Neural cell (in vitro differentiated cells): Measurements from ENCODE around the gene TRABD2B. TPM values are rescaled to one million over a fixed set of nuclear protein-coding genes. Genes with fewer than 3 reads are reported as not detected.

Source experiments
- H2AFZ ChIP-seq: fragments of 200-600, 300-800 bp; sonication (generic), shearing (Covaris generic); 2 replicates; pipeline ENCODE4 v1.6.0; 2014; ENCODE audit warnings: low read depth, mild to moderate bottlenecking, antibody characterized with exemption, low read length, moderate library complexity
- H3F3A ChIP-seq: fragments of 200-600 bp; shearing (Covaris generic); 2 replicates; pipeline ENCODE4 v1.6.1; 2016; ENCODE audit warnings: mild to moderate bottlenecking, moderate library complexity, mixed read lengths, antibody characterized with exemption, low read length; ENCODE audit not compliant: insufficient read depth, poor library complexity, severe bottlenecking
- H3K27ac ChIP-seq: fragments of 200-600, 300-800 bp; sonication (generic), shearing (Covaris generic); 2 replicates; pipeline ENCODE4 v1.5.1; 2014; ENCODE audit warnings: mild to moderate bottlenecking, low read length, moderate library complexity
- H3K27me3 ChIP-seq: fragments of 300-800, 200-600 bp; sonication (generic), shearing (Covaris generic); 2 replicates; pipeline ENCODE4 v1.6.0; 2014; ENCODE audit warnings: mild to moderate bottlenecking, low read depth, low read length, moderate library complexity; ENCODE audit not compliant: insufficient read depth
- H3K36me3 ChIP-seq: fragments of 300-800, 200-600 bp; sonication (generic), shearing (Covaris generic); 2 replicates; pipeline ENCODE4 v1.5.1; 2014; ENCODE audit warnings: mild to moderate bottlenecking, antibody characterized with exemption, low read length, moderate library complexity; ENCODE audit not compliant: insufficient read depth
- H3K4me2 ChIP-seq: fragments of 300-800, 200-600 bp; sonication (generic), shearing (Covaris generic); 2 replicates; pipeline ENCODE4 v1.6.0; 2014; ENCODE audit warnings: mild to moderate bottlenecking, low read length
- H3K4me3 ChIP-seq: fragments of 300-800, 200-600 bp; sonication (generic), shearing (Covaris generic); 2 replicates; pipeline ENCODE4 v1.5.1; 2014; ENCODE audit warnings: mild to moderate bottlenecking, low read length, moderate library complexity
- H3K79me2 ChIP-seq: fragments of 200-600 bp; shearing (Covaris generic); replicated peaks from 2 replicates; pipeline ENCODE4 v1.6.0; 2014; ENCODE audit warnings: mild to moderate bottlenecking, low read length, moderate library complexity; ENCODE audit not compliant: insufficient read depth
- H3K9ac ChIP-seq: fragments of 300-800, 200-600 bp; sonication (generic), shearing (Covaris generic); 2 replicates; pipeline ENCODE4 v1.6.1; 2016; ENCODE audit warnings: mild to moderate bottlenecking, low read length, mixed read lengths
- H3K9me2 ChIP-seq: fragments of 200-600 bp; shearing (Covaris generic); 2 replicates; pipeline ENCODE4 v1.6.1; 2016; ENCODE audit warnings: mild to moderate bottlenecking, low read length, mixed read lengths; ENCODE audit not compliant: insufficient read depth
- H3K9me3 ChIP-seq: fragments of 200-600, 300-800 bp; sonication (generic), shearing (Covaris generic); 2 replicates; pipeline ENCODE4 v1.6.1; 2016; ENCODE audit warnings: mild to moderate bottlenecking, mixed run types, low read length, moderate library complexity, mixed read lengths
- H4K20me1 ChIP-seq: fragments of 200-600 bp; shearing (Covaris generic); 2 replicates; pipeline ENCODE4 v1.6.1; 2016; ENCODE audit warnings: mild to moderate bottlenecking, mixed run types; ENCODE audit not compliant: insufficient read depth
- EP300 ChIP-seq: fragments of 450-650 bp; conservative IDR thresholded peaks from 2 replicates; pipeline ENCODE4 v1.6.1; 2014; ENCODE audit warnings: antibody characterized with exemption, mild to moderate bottlenecking, moderate library complexity; ENCODE audit not compliant: poor library complexity, severe bottlenecking
- EZH2 ChIP-seq: fragments of 200-600, 300-800 bp; shearing (Covaris generic), sonication (generic); IDR thresholded peaks from 2 replicates; pipeline ENCODE4 v1.6.1; 2014; ENCODE audit warnings: antibody characterized with exemption, low read length, borderline replicate concordance, mild to moderate bottlenecking; ENCODE audit not compliant: insufficient read depth, poor library complexity, severe bottlenecking
- MXI1 ChIP-seq: fragments of 450-650 bp; conservative IDR thresholded peaks from 2 replicates; pipeline ENCODE4 v1.6.1; 2014; ENCODE audit warnings: antibody characterized with exemption, mild to moderate bottlenecking; ENCODE audit not compliant: poor library complexity, severe bottlenecking
- POLR2AphosphoS5 ChIP-seq: IDR thresholded peaks from 2 replicates; pipeline ENCODE4 v1.6.1; 2012
- RAD21 ChIP-seq: fragments of 450-650 bp; conservative IDR thresholded peaks from 2 replicates; pipeline ENCODE4 v1.6.1; 2014; ENCODE audit warnings: antibody characterized with exemption, mild to moderate bottlenecking, moderate library complexity
- SMC3 ChIP-seq: fragments of 450-650 bp; conservative IDR thresholded peaks from 2 replicates; pipeline ENCODE4 v1.6.1; 2014; ENCODE audit warnings: antibody characterized with exemption, mild to moderate bottlenecking, moderate library complexity; ENCODE audit not compliant: poor library complexity
- TAF1 ChIP-seq: IDR thresholded peaks from 2 replicates; pipeline ENCODE4 v1.6.1; 2012; ENCODE audit warnings: low read depth
- polyA plus RNA-seq: library from polyadenylated mRNA; depleted of rRNA; stranded (reverse); fragments of >200 nt; gene quantifications from 2 replicates; pipeline ENCODE4 v1.2.3, GENCODE V29; 2014
- TF ChIP-seq, protein P1 (sequence below): fragments of 450-650 bp; IDR thresholded peaks from 2 replicates; pipeline ENCODE4 v1.5.1; 2014; ENCODE audit warnings: antibody characterized with exemption, mild to moderate bottlenecking, moderate library complexity; ENCODE audit not compliant: poor library complexity, severe bottlenecking
- TF ChIP-seq, protein P2 (sequence below): IDR thresholded peaks from 2 replicates; pipeline ENCODE4 v1.6.1; 2012; ENCODE audit warnings: borderline replicate concordance

The TRABD2B gene
- polyA plus RNA-seq, 1 donor from 2014 or later = 0.02 TPM

DNA sequence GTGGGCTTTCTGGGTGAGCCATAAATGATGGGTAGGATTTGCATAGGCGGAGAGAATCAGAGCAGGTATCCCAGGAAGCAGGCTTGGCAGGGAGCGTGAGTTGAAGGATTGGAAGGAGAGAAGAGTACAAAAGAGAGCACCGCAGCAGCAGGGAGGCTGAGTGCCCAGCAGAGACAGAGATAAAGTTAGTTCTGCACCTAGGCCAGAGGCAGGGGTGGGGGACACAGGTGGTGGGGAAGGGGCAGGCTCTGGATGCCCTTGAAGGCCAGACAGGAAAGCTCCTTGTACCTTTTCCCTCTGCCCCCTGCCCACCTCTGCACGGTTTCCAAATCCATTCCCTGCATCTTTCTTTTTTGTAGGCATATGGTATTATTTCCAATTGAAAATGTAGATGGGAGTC lies 33.0 kb upstream of the TRABD2B start:
- TF ChIP-seq TAF1 (no peak), POLR2AphosphoS5 (no peak), SMC3 (no peak), RAD21 (no peak), EP300 (no peak), EZH2 (no peak), MXI1 (no peak)
- TF ChIP-seq, protein P1, sequence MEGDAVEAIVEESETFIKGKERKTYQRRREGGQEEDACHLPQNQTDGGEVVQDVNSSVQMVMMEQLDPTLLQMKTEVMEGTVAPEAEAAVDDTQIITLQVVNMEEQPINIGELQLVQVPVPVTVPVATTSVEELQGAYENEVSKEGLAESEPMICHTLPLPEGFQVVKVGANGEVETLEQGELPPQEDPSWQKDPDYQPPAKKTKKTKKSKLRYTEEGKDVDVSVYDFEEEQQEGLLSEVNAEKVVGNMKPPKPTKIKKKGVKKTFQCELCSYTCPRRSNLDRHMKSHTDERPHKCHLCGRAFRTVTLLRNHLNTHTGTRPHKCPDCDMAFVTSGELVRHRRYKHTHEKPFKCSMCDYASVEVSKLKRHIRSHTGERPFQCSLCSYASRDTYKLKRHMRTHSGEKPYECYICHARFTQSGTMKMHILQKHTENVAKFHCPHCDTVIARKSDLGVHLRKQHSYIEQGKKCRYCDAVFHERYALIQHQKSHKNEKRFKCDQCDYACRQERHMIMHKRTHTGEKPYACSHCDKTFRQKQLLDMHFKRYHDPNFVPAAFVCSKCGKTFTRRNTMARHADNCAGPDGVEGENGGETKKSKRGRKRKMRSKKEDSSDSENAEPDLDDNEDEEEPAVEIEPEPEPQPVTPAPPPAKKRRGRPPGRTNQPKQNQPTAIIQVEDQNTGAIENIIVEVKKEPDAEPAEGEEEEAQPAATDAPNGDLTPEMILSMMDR = no peak
- TF ChIP-seq, protein P2, sequence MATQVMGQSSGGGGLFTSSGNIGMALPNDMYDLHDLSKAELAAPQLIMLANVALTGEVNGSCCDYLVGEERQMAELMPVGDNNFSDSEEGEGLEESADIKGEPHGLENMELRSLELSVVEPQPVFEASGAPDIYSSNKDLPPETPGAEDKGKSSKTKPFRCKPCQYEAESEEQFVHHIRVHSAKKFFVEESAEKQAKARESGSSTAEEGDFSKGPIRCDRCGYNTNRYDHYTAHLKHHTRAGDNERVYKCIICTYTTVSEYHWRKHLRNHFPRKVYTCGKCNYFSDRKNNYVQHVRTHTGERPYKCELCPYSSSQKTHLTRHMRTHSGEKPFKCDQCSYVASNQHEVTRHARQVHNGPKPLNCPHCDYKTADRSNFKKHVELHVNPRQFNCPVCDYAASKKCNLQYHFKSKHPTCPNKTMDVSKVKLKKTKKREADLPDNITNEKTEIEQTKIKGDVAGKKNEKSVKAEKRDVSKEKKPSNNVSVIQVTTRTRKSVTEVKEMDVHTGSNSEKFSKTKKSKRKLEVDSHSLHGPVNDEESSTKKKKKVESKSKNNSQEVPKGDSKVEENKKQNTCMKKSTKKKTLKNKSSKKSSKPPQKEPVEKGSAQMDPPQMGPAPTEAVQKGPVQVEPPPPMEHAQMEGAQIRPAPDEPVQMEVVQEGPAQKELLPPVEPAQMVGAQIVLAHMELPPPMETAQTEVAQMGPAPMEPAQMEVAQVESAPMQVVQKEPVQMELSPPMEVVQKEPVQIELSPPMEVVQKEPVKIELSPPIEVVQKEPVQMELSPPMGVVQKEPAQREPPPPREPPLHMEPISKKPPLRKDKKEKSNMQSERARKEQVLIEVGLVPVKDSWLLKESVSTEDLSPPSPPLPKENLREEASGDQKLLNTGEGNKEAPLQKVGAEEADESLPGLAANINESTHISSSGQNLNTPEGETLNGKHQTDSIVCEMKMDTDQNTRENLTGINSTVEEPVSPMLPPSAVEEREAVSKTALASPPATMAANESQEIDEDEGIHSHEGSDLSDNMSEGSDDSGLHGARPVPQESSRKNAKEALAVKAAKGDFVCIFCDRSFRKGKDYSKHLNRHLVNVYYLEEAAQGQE = no peak

DNA sequence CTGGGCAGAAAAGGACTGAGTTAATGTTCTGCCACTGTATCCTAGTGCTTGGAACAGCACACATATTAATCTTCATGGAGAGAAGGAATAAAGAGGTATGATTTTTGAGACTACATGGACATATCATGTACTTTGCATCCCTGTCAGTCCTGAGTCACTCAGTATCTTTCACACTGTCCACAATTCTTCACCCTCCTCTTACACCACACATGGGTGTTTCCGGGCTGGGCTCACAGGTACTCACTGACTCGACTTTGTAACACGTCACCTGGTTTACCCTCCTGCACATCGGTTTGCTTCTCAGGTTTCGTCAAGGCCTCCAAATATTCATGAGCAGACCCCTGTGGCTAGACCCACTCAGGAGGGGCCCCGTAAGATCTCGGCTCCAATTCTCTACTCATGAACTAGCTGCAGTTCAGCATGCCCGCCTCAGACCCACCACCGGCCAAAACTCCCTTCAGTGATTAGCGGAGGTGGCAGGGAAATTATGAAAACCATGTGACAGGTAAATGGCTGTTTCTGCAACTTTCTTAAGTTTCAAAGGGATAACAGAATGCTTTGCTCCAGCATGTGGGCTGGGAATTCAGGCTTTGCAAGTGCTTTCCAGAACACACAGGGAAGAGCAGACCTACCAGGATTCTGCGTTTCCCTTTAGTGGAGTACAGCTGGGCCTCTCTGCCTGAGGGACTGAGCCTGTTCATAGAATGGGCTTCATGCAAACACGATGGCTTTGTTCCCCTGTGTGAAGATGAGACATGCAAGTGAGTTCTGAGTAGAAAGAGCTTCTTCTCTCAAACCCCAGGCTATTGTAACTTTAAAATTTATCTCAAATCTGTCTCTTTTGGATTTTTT lies 31.3 kb upstream of the TRABD2B start:
- no peak overlapping the region for H3K27ac ChIP-seq
- H4K20me1 ChIP-seq = no peaks in the 10 kb centered on the region
- H3K79me2 ChIP-seq = no peaks in the 10 kb centered on the region
- H3K9ac ChIP-seq = no peak overlapping the region
- H3F3A ChIP-seq = no peaks in the 10 kb centered on the region
- no peaks in the 10 kb centered on the region for H3K36me3 ChIP-seq
- no peak overlapping the region for H2AFZ ChIP-seq
- H3K4me3 ChIP-seq = no peak overlapping the region
- H3K27me3 ChIP-seq = no peaks in the 10 kb centered on the region
- no peaks in the 10 kb centered on the region for H3K9me2 ChIP-seq
- TF ChIP-seq EZH2 (no peak), TAF1 (no peak), POLR2AphosphoS5 (no peak)
- TF ChIP-seq, protein P2 = no peak
- TF ChIP-seq, protein P1 = no peak
- H3K9me3 ChIP-seq = no peaks in the 10 kb centered on the region
- no peak overlapping the region for H3K4me2 ChIP-seq

More for the DNA sequence above, 33.0 kb upstream of the TRABD2B start:
- no peaks in the 10 kb centered on the region for H3F3A ChIP-seq
- no peaks in the 10 kb centered on the region for H3K27me3 ChIP-seq
- H3K27ac ChIP-seq = no peak overlapping the region
- no peak overlapping the region for H2AFZ ChIP-seq
- H4K20me1 ChIP-seq = no peaks in the 10 kb centered on the region
- no peaks in the 10 kb centered on the region for H3K9me3 ChIP-seq
- H3K4me3 ChIP-seq = no peak overlapping the region
- no peaks in the 10 kb centered on the region for H3K36me3 ChIP-seq
- H3K4me2 ChIP-seq = no peak overlapping the region
- no peak overlapping the region for H3K9ac ChIP-seq
- no peaks in the 10 kb centered on the region for H3K79me2 ChIP-seq
- H3K9me2 ChIP-seq = no peaks in the 10 kb centered on the region
